ENCODE results near the gene EFNB2. TPM values are rescaled to one million over a fixed set of nuclear protein-coding genes. Genes with fewer than 3 reads are reported as not detected.

Gene EFNB2
- total RNA-seq, 2 experiments from 2014 or later = 0.15 TPM

DNA sequence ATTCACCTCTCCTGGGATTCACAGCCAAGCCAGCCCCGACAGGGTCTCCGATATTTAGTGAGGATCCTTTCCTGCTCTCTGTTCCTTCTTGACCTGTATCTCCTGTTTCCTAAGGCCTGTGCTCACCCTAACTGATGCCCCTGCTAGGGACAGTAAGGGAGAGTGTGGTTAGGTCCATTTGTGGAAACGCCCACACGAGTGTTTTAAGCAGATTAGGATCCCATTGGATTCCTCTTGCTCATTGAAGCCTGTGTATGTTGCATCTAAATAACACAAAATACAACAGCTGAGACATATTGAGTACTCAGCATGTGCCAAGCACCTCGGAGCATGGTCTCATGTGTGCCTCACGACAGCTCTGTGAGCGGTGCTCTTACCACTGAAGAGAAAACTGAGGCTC, 64.9 kb downstream of the EFNB2 start:
- ChIA-PET CTCF (no interaction called here), POLR2A (no interaction called here)

DNA sequence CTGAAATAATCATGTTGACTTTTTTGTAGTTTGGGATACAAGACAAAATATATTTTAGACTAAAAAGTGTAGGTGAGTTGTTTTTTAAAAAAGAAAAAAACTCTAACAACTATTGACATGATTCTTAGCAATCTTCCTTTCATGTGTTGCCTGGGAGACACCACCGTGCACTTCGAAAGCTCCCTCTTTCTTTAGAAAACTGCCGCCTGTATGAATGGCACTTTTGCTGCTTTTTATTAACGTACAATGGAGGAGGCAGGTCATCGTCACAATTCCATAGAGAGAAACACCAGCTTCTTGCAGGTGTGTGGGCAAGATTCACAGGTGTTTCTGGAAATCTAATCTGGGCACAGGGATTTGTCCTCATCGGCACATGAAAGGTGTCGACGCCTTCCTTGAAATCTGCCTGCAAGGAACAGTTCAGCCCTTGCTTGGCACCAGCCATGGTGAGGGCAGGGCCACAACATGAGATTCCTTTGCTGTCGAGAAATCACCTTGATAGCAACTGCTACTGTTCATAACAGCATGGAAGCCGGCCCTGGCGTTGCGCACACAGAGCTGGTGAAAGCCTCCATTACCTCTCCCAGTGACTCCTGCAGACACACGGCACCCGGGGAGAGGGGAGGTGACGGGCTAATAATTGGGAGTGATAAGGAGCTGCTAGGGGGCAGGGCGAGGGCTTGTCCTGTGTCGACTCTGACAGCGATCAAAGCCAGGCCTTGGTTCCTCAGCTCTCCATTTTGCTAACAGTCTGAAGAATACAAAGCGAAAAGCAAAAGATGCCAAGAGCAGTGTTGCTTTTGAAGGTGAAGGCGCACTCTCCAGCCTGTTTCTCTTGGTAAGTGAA, 66.5 kb downstream of the EFNB2 start:
- ChIA-PET POLR2A (no interaction called here), CTCF (no interaction called here)

DNA sequence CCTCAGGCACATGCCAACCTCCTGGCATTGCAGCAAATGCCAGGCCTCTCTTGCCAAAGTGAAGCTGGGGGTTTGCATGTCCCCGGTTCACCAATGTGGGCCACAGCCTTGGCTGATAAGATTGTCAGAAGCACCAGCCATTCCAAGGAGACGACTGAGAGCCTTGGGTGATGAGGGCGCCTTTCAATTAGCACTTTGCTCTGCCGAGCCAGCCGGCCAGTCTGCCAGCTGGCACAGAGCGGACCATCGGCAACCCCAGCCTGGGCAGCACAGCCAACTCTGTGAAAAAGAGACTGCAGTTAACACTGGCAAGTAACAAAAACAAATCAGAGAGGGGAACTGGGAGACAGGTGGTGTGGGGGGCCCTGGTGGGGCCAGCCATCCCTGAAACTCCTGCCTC, 67.3 kb downstream of the EFNB2 start:
- CTCF ChIA-PET = no interaction called here
- POLR2A ChIA-PET = no interaction called here

DNA sequence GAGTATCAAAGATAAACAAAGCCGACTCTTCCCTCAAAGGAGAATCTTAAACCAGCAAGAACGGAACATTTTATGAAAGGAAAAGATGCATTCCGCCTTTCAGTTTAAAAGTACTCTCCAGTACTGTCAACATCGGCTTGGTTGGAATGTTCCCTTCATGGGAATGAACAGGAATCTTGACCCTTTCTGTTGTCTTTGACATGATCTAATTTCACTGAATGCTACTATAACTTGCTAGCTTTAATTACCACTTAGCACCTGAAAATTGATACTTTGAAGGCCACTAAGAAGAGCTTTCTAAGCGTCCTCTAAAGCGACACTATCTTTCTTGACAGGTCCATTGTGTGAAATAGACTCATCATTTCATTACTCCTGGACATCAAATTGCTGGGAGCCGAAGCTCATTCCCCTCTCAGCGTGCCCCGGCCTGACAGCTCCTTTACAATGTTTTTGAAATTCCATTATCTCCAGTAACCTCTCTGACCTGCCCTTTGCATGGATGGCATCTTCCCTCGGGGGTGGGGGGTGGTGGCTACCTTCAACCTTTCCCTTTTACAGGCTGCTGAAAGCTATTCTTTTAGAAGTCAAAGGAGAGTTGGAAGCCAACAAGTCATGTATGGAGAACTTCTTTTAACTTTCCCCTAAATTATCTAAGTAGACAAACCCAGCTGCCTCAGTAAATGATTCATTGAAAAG, 67.9 kb downstream of the EFNB2 start:
- ChIA-PET POLR2A (no interaction called here), CTCF (no interaction called here)

DNA sequence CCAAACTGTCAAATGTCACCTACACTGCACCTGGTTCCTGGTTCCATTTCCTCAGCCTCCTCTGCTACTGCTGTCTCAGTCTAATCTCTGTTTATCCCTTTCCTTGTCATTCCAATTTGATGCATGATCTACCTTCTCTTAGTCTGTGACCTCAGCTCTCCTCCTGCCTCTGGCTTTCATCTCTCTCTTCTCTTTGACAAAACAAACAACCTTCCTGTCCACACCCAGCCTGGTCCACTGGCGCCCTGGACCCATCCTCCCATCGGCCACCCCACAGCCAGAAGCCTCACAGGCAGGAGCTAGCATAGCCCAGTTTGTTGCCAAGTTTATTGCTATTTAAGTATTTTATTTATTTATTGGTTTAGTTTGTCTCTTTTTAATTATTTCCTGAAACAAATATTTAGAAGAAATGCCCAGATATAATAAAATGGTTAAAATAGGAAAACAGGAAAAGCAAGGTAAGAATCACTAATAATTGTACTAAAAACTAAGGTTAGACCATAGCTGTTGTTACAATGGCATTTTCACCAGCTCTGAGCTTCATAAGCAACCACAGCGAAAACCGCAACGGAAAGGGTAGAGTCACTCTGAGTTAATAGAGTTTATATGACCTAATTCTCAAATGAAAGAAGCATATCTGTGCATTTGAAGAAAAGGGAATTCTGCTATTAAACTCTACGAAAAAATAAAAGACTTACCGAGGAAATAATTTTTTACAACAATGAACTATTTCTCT, 68.6 kb downstream of the EFNB2 start:
- CTCF ChIA-PET = no interaction called here

DNA sequence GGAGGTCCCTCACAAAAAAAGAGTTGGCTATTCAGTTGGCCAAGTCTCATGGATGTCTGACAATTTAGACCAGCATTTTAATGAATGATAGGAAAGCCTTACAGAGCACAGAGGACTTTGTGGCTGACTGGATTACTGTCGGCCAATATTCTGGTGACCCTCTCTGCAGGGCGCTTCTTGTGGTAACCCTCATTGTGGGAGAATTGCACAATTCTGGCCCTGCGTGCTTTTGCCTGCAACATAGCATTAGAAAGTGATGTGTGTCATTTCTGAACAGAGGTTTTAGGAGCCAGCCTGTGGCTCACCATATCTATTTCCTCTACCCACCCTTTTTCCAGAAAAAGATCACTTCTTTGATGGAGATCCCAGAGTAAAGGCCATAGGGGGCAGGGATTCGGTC, 71.4 kb downstream of the EFNB2 start:
- POLR2A ChIA-PET = no interaction called here
- CTCF ChIA-PET = no interaction called here

More for the DNA sequence above, 68.6 kb downstream of the EFNB2 start:
- POLR2A ChIA-PET = no interaction called here

DNA sequence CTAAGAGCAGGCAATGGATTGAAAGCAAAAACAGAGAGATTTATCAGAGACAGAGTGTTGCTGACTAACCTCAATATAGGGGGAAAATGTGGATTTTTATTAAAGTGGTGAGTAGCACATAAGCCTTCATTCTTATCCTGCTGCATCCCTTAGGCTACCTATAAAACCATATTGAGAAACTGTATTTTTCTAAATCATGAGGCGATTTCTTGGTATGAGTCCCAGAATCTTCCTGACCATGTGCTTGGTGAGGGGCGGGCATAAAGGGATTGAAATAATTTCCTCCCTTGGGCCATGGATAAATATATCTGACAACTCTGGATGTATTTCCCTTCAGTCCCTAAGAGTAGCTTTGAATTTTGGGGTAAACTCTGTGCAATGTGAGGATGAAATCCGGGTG, 72.8 kb downstream of the EFNB2 start:
- ChIA-PET POLR2A (no interaction called here), CTCF (no interaction called here)

DNA sequence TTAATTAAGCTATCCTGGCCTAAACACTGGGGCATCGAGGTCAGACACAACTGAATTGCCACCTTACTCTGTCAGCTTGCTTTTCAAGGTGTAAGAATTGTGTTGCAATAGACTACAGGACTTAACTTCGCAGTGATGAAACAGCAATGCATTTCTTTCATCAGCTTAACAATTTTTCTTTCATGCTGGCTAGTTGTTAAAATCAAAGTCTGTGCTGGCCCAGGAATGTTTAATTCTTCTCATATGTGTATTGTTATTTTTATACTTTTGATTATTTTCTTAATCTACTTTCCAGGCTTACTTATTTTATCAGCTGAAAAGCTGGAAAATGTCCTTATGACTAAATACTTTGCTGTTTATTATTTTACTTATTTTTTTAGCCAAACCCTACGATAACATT, 79.7 kb downstream of the EFNB2 start:
- ChIA-PET CTCF (no interaction called here), POLR2A (no interaction called here)

DNA sequence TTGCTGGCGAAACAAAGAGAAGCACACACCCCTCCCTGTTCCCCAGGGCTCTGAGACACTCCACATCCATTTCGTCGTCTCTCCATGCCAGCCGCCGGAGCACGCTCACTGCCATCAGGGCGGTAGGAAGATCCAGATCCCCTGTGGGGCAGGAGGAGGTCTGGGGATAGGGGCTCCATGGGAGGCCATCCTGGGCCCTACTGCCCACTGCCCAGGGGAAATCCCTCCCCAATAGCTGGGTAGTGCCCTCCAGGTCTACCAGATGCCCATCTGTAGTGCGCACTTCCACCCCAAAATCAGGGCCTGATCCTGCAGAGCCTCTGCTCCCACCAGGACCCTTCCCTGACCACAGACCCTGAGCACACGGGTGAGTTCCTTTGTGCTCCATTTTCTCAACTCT, 80.3 kb downstream of the EFNB2 start:
- POLR2A ChIA-PET = no interaction called here
- CTCF ChIA-PET = no interaction called here

DNA sequence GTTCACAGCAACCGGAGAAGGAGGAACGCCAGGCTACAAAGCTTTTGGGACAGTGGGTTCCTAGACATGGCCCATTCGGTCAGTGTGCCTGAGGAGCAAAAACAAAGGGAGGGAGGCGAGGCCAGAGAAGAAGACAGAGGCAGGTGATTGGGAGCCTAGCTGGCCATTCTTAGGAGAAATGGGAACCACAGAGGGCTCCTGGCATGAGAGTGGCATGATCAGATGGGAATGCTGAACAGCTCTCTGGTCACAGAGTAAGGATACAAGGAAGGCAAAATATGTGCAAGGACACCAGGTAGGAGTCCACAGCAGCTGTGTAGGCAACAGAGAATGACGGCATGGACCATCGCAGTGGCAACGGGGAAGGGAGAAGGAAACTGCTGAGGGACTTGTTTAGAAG, 82.4 kb downstream of the EFNB2 start:
- ChIA-PET CTCF (no interaction called here), POLR2A (no interaction called here)

DNA sequence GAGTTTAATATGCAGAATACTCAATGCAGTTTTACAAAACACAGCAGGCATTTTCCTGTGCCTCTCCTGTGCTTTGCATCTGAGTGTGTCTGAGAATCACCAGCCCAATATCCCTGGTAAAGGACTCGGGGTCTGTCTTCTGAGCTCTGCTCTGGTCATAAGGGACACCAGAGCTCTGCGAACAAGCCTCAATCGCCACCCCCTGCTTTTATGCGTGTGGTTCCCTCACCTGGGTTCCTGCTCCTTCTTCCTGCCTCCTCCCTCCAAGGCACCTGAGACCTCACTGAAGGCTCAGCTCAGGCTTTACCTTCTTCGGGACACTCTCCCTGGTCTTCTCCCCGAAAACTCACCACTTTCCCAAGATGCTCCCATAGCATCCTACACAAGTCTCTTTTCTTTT, 84.5 kb downstream of the EFNB2 start:
- POLR2A ChIA-PET = no interaction called here
- CTCF ChIA-PET = no interaction called here

DNA sequence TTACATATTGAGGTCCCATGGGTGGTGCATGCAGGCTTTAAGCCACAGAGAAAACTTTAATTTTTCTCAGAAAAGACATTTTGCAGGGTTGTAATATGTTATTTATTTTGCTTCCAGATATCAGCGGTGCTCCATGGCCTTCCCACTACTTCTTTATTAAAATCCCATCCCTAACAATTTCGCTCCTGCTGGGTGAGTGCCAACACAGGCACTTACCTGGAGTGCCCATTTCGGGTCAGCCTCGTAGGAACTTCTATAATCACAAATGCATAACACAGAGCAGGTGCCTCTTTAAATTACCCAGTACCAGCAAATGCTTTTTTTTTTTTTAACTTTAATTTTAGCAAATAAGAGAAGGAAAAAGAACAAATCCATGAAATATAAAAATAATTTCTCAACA, 86.4 kb downstream of the EFNB2 start:
- ChIA-PET CTCF (no interaction called here), POLR2A (no interaction called here)

DNA sequence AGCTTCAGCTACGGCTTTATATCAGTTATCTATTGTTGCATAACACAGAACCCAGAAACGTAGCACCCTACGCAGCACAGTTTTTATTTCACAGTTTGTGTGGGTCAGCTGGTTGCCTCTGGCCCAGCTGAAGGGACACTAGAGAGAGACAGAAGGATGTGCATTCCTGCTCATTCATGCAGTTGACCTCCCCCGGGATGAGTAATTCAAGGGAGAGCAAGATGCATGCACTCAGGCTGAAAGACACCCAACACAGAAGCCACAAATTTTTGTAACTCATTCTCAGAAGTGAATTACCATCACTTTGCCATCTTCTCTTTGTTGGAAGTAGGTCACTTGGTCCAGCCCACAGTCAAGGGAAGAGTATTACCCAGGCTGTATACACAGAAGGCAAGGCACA, 89.5 kb downstream of the EFNB2 start:
- CTCF ChIA-PET = no interaction called here
- POLR2A ChIA-PET = no interaction called here

DNA sequence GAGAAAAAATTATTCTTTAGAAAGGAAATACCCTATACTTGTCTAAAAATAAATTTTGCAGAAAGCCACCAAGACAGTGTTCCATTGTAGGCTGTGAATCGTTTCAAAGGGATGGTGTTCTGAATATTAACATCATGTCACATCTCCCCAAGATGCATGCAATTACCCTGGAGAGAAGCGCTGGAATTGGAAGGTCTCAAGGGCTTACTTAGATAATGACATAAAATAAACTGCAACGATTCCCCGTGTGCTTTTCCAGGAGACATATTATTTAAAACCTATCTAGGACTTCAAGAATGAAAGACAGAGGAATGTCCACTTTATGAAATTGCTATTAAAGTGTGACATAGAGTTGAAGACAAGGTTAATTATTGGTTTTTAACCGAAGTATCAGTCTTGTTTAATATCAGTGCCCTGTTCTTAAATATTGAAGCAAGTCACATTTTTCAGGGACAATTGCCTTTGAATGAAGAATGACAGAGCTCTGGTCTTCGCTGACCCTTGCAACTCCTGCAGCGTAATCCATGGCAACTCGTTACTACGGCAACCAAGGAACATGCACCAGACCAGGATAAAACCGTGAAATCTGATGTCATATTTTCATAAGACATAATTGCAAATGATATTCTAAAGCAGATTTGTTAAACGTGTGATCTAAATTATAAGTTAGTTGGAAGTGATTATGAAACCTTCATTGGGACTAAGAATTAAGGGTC, 91.7 kb downstream of the EFNB2 start:
- POLR2A ChIA-PET = no interaction called here
- CTCF ChIA-PET = no interaction called here

DNA sequence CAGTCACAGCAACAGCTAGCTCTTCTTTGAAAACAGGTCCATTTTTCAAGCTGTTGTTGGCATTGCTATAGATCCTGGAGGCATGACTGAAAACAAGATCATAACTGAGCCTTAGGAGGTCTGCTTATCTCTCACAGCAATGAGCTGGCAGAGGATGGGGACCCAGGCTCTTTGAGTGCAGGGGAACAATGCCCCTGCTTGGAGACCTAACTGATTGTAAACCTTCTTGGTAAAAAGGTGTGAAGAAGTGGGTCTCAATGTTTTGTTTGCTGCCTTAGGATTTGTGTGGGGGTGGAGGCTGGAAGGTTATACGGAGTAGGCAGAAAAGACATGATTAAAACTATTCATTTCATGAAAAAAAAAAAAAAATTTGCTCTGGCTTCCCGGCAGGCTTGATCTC, 94.6 kb downstream of the EFNB2 start:
- ChIA-PET POLR2A (no interaction called here), CTCF (no interaction called here)

Other genes with a start within 250 kb of the EFNB2 start
- 10 to 100 TPM; 73.4 to 78.5 TPM for gene ARGLU1, start 32.5 kb upstream of the EFNB2 start, total RNA-seq